Measurements from ENCODE around the gene SALL2. TPM values are rescaled to one million over a fixed set of nuclear protein-coding genes. Genes with fewer than 3 reads are reported as not detected.

The SALL2 gene
- total RNA-seq, 1 experiment from 2014 or later: 157 TPM

- H3K4me1 ChIP-seq (ENCODE audit: insufficient read depth, low read length, poor library complexity, severe bottlenecking): peaks cover 4% of the 10 kb centered on the region
- TF ChIP-seq EZH2 (IDR thresholded peaks at IDR 0.05; ENCODE audit: borderline replicate concordance, low read depth, low read length, poor library complexity, severe bottlenecking) (no peak), CTCF (conservative IDR thresholded peaks at IDR 0.05; ENCODE audit: low read depth, low read length) (no peak)
- H3K36me3 ChIP-seq (ENCODE audit: insufficient read depth, low read length, poor library complexity, severe bottlenecking): peaks cover 22% of the 10 kb centered on the region
- no peaks in the 10 kb centered on the region for H3K27me3 ChIP-seq (replicated peaks; ENCODE audit: insufficient read depth, low read depth, low read length, poor library complexity)
- ChIA-PET POLR2A (ENCODE audit: low non-redundant PET) (interaction anchor here (0.5 to 0.7 kb wide), 3 partner anchors 9 to 44 kb away, joined by 9 to 22 read pairs (median 10); no protein-coding TSS in a partner anchor), CTCF (interaction anchor here (1.0 kb wide), 1 partner anchor 12 kb away, joined by 4 read pairs; no protein-coding TSS in a partner anchor)
- BruUV-seq (replicated peaks): TSS peak; percentile 60
- intact Hi-C loops (cut with micrococcal nuclease; ENCODE audit: unreplicated experiment): no loop called here
- no peaks in the 10 kb centered on the region for H3K9me3 ChIP-seq (ENCODE audit: low read depth, low read length, poor library complexity, severe bottlenecking)
- peak within 1 kb of the TSS; percentile 85 for H3K27ac ChIP-seq (ENCODE audit: low read depth, low read length, poor library complexity, severe bottlenecking)
- DNase-seq (ENCODE audit: low spot score): peak; percentile 99
- H3K4me3 ChIP-seq (ENCODE audit: low read depth, low read length, poor library complexity, severe bottlenecking): peak within 1 kb of the TSS; percentile 88
These were observed 15.2 kb downstream of the SALL2 start, which contains the start of gene METTL3 for GRCh38 chr14:21510735-21511657. Gene METTL3, minus strand, starts transcription at chr14:21511340. Its CDS starts 117 bp downstream, at chr14:21511223.

GRCh38 chr14:21509432-21510143, 16.6 kb downstream of the SALL2 start:
- POLR2A ChIA-PET (ENCODE audit: low non-redundant PET): interaction anchor here (1.1 kb wide), 1 partner anchor 16 kb away, joined by 5 read pairs; the partner anchor contains the start of gene SALL2

More at GRCh38 chr14:21509432-21510143, 16.6 kb downstream of the SALL2 start:
- CTCF ChIA-PET: no interaction called here
- BruUV-seq (replicated peaks): no TSS peak
- intact Hi-C loops (cut with micrococcal nuclease; ENCODE audit: unreplicated experiment): no loop called here
- H3K9me3 ChIP-seq (ENCODE audit: low read depth, low read length, poor library complexity, severe bottlenecking): no peaks in the 10 kb centered on the region
- TF ChIP-seq CTCF (conservative IDR thresholded peaks at IDR 0.05; ENCODE audit: low read depth, low read length) (no peak), EZH2 (IDR thresholded peaks at IDR 0.05; ENCODE audit: borderline replicate concordance, low read depth, low read length, poor library complexity, severe bottlenecking) (no peak)
- peaks cover 22% of the 10 kb centered on the region for H3K36me3 ChIP-seq (ENCODE audit: insufficient read depth, low read length, poor library complexity, severe bottlenecking)
- peaks cover 4% of the 10 kb centered on the region for H3K4me1 ChIP-seq (ENCODE audit: insufficient read depth, low read length, poor library complexity, severe bottlenecking)
- no peaks in the 10 kb centered on the region for H3K27me3 ChIP-seq (replicated peaks; ENCODE audit: insufficient read depth, low read depth, low read length, poor library complexity)
- peak overlapping the region; percentile 88 for H3K4me3 ChIP-seq (ENCODE audit: low read depth, low read length, poor library complexity, severe bottlenecking)
- H3K27ac ChIP-seq (ENCODE audit: low read depth, low read length, poor library complexity, severe bottlenecking): peak overlapping the region; percentile 85
- DNase-seq (ENCODE audit: low spot score): no peak
